Transverse colon (tissue), 3 donors: Measurements from ENCODE around the gene AARS1.

ENCODE experiments used
- EP300 ChIP-seq: sonication (generic); formaldehyde crosslinking; IDR thresholded peaks from one replicate; pipeline ENCODE4 v1.6.1; 2017; ENCODE audit warnings: antibody characterized with exemption, low read depth
- TF ChIP-seq, protein P1 (sequence below), 5 experiments: fragments of 200-600 bp in 3 of 5; fragments of 450-650 bp in 2 of 5; sonication (generic) in 3 of 5; IDR thresholded peaks; 1 replicate in 2 of 5; 2 replicates in 3 of 5; pipeline ENCODE4 v1.5.1; 2016 to 2017; ENCODE audit warnings: antibody characterized with exemption in 5 of 5, inconsistent platforms in 3 of 5, mild to moderate bottlenecking in 2 of 5, moderate library complexity in 1 of 5

DNA sequence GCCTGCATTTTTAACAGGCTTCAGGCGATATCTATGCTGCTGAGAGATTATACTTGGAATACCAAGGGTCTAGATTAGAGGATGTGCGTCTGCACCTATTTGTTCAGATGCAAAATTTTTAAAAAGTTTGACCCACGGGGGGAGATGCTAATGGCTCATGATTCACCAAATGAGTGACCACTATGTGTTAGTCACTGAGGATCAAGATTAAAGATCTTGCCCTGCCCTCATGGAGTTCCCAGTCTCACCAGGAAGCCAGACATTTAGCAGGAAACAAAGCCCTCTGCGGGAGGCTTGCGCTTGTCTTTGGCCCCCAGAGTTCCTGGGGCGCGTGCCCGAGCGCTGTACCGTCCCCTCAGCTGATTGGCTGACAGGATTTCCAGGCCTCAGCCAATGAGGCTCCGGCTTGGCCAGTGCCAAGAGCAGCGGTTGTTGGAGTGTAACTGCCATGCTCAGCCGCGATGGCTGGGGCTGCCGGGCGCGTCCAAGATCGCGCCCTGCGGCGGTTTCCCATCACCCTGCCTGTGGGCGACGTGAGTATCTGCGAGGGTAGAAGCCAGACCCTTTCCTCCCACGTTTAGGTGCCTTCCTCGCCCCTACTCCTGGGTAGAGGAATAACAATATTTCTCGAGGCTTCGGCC is 5.2 kb upstream of the AARS1 start:
- TF ChIP-seq, protein P1, sequence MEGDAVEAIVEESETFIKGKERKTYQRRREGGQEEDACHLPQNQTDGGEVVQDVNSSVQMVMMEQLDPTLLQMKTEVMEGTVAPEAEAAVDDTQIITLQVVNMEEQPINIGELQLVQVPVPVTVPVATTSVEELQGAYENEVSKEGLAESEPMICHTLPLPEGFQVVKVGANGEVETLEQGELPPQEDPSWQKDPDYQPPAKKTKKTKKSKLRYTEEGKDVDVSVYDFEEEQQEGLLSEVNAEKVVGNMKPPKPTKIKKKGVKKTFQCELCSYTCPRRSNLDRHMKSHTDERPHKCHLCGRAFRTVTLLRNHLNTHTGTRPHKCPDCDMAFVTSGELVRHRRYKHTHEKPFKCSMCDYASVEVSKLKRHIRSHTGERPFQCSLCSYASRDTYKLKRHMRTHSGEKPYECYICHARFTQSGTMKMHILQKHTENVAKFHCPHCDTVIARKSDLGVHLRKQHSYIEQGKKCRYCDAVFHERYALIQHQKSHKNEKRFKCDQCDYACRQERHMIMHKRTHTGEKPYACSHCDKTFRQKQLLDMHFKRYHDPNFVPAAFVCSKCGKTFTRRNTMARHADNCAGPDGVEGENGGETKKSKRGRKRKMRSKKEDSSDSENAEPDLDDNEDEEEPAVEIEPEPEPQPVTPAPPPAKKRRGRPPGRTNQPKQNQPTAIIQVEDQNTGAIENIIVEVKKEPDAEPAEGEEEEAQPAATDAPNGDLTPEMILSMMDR (IDR thresholded peaks at IDR 0.05): no peak
- no peak for TF ChIP-seq EP300
